GM12875 (cell line): Measurements from ENCODE around the gene TMEM150B.

Experiments
- H3K4me3 ChIP-seq: one replicate; pipeline ENCODE4 v1.5.1; 2011; ENCODE audit warnings: low read depth, low read length, control low read depth
- TF ChIP-seq, protein P1 (sequence below): IDR thresholded peaks from 2 replicates; pipeline ENCODE4 v1.5.1; 2011; ENCODE audit warnings: low read depth, mild to moderate bottlenecking, control low read depth, inconsistent platforms, low read length, moderate library complexity, borderline replicate concordance; ENCODE audit not compliant: insufficient read depth

TMEM150B gene

GRCh38 chr19:55368701-55369563 is 43.8 kb upstream of the TMEM150B start:
- H3K4me3 ChIP-seq, result no peak overlapping the region
- TF ChIP-seq, protein P1, sequence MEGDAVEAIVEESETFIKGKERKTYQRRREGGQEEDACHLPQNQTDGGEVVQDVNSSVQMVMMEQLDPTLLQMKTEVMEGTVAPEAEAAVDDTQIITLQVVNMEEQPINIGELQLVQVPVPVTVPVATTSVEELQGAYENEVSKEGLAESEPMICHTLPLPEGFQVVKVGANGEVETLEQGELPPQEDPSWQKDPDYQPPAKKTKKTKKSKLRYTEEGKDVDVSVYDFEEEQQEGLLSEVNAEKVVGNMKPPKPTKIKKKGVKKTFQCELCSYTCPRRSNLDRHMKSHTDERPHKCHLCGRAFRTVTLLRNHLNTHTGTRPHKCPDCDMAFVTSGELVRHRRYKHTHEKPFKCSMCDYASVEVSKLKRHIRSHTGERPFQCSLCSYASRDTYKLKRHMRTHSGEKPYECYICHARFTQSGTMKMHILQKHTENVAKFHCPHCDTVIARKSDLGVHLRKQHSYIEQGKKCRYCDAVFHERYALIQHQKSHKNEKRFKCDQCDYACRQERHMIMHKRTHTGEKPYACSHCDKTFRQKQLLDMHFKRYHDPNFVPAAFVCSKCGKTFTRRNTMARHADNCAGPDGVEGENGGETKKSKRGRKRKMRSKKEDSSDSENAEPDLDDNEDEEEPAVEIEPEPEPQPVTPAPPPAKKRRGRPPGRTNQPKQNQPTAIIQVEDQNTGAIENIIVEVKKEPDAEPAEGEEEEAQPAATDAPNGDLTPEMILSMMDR, result no peak

- TF ChIP-seq, protein P1, result no peak
- no peak overlapping the region for H3K4me3 ChIP-seq
Measured at GRCh38 chr19:55368106-55368505, 43.0 kb upstream of the TMEM150B start.

DNA sequence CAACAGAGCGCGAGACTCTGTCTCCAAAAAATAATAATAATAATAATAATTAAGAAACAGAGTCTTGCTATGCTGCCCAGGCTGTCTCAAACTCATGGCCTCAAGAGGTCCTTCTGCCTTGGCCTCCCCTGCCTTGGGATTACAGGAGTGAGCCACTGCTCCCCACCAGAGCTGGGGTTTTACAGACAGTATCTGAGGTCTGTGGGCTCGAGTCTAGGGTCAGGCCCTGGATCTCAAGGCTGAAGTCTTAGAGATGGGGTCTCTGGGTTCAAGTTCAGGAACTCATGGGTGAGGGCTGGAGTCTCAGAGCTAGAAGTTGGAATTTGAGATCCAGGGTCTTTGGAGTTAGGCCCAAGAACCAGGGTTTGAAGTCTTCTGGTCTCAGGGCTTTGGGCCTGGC is 41.6 kb upstream of the TMEM150B start:
- TF ChIP-seq, protein P1, result no peak
- no peak overlapping the region for H3K4me3 ChIP-seq

- no peak overlapping the region for H3K4me3 ChIP-seq
- TF ChIP-seq, protein P1, result no peak
Measured at GRCh38 chr19:55365964-55366363, 40.8 kb upstream of the TMEM150B start.

- TF ChIP-seq, protein P1, result no peak
- H3K4me3 ChIP-seq, result no peak overlapping the region
Measured at GRCh38 chr19:55365245-55365644, 40.1 kb upstream of the TMEM150B start.

DNA sequence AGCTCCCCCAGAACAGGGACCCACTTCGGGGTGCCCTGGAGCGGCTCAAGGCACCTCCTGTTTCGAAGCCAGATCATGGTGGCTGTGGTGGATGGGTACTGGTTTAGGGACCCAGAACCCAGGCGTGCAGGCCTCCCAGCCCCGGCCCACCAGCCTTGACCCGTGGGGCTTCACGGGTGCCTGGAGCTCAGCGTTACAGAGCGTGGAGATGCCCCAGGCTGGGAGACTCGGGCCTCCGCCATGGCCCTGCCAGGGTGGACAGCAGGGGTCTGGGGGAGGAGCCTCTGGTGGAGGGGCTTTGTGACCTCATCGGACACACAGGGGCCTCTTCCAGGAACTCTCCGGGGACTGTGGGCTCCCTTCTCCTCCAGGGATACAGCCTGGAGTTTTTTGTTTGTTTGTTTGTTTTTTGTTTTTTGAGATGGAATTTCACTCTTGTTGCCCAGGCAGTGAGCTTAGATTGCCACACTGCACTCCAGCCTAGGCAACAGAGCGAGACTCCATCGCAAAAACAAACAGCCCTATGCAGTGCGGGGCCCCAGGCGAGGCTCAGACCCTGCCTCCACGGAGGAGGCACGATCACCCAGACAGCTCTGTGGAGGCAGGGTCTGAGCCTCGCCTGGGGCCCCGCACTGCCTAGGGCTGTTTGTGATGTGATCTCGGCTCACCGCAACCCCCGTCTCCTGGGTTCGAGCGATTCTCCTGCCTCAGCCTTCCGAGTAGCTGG is 38.0 kb upstream of the TMEM150B start, which contains the start of gene GARIN5B:
Gene GARIN5B, minus strand, starts transcription at position 271 of the 727 bp plus-strand sequence. Its CDS starts 194 bp downstream, at position 77.
- TF ChIP-seq, protein P1, result no peak

More for the DNA sequence above, 38.0 kb upstream of the TMEM150B start, which contains the start of gene GARIN5B:
- no peak within 1 kb of the TSS for H3K4me3 ChIP-seq
